Trophoblast cell (in vitro differentiated cells and primary cell): ENCODE results near the gene MYRIP.

ENCODE experiments used
- DNase-seq, 2 donors: peaks; one replicate each; pipeline ENCODE4 v3.0.0-alpha.2; 2016
- H2AFZ ChIP-seq: 2 replicates; pipeline ENCODE4 v1.6.1; 2013; ENCODE audit warnings: low read length, moderate library complexity, mild to moderate bottlenecking; ENCODE audit not compliant: insufficient read depth, poor library complexity
- H2AK5ac ChIP-seq: 2 replicates; pipeline ENCODE4 v1.6.1; 2013; ENCODE audit warnings: mild to moderate bottlenecking, low read length
- H2BK120ac ChIP-seq: 2 replicates; pipeline ENCODE4 v1.6.1; 2013; ENCODE audit warnings: low read length, mild to moderate bottlenecking, moderate library complexity; ENCODE audit not compliant: insufficient read depth, poor library complexity
- H2BK12ac ChIP-seq: 2 replicates; pipeline ENCODE4 v1.6.1; 2013; ENCODE audit warnings: mild to moderate bottlenecking, low read length, moderate library complexity
- H2BK5ac ChIP-seq: 2 replicates; pipeline ENCODE4 v1.6.1; 2013; ENCODE audit warnings: low read length, low read depth, moderate library complexity, mild to moderate bottlenecking; ENCODE audit not compliant: poor library complexity
- H3K14ac ChIP-seq: 2 replicates; pipeline ENCODE4 v1.6.1; 2013; ENCODE audit warnings: mild to moderate bottlenecking, low read length
- H3K18ac ChIP-seq: 2 replicates; pipeline ENCODE4 v1.6.1; 2013; ENCODE audit warnings: mild to moderate bottlenecking, low read length
- H3K23ac ChIP-seq: 2 replicates; pipeline ENCODE4 v1.6.1; 2013; ENCODE audit warnings: low read length
- H3K27ac ChIP-seq: 2 replicates; pipeline ENCODE4 v1.5.1; 2013; ENCODE audit warnings: low read depth, mild to moderate bottlenecking, inconsistent platforms, low read length, moderate library complexity
- H3K27me3 ChIP-seq: 2 replicates; pipeline ENCODE4 v1.6.1; 2013; ENCODE audit warnings: inconsistent platforms, mild to moderate bottlenecking, low read length, moderate library complexity; ENCODE audit not compliant: insufficient read depth
- H3K36me3 ChIP-seq, 2 experiments: 1 replicate in 1 of 2; 2 replicates in 1 of 2; pipeline ENCODE4 v1.6.1; 2013; ENCODE audit warnings: low read length in 2 of 2, mild to moderate bottlenecking in 2 of 2, moderate library complexity in 1 of 2; ENCODE audit not compliant: insufficient read depth in 2 of 2, control insufficient read depth in 1 of 2
- H3K4ac ChIP-seq: 2 replicates; pipeline ENCODE4 v1.6.1; 2013; ENCODE audit warnings: low read depth, mild to moderate bottlenecking, low read length, moderate library complexity
- H3K4me1 ChIP-seq, 2 experiments: 1 replicate in 1 of 2; 2 replicates in 1 of 2; pipeline ENCODE4 v1.6.1; 2013; ENCODE audit warnings: low read length in 2 of 2, mild to moderate bottlenecking in 2 of 2, moderate library complexity in 1 of 2; ENCODE audit not compliant: insufficient read depth in 2 of 2, control insufficient read depth in 1 of 2
- H3K4me2 ChIP-seq: 2 replicates; pipeline ENCODE4 v1.6.1; 2013; ENCODE audit warnings: inconsistent platforms, mild to moderate bottlenecking, low read length, moderate library complexity
- H3K4me3 ChIP-seq: 2 replicates; pipeline ENCODE4 v1.5.1; 2013; ENCODE audit warnings: mild to moderate bottlenecking, low read depth, low read length, inconsistent platforms
- H3K79me1 ChIP-seq: one replicate; pipeline ENCODE4 v1.6.1; 2013; ENCODE audit warnings: low read length
- H3K79me2 ChIP-seq: 2 replicates; pipeline ENCODE4 v1.6.1; 2013; ENCODE audit warnings: low read length, mild to moderate bottlenecking; ENCODE audit not compliant: control insufficient read depth, insufficient read depth, poor library complexity
- H3K9ac ChIP-seq: 2 replicates; pipeline ENCODE4 v1.6.1; 2013; ENCODE audit warnings: mild to moderate bottlenecking, low read length
- H3K9me3 ChIP-seq: 2 replicates; pipeline ENCODE4 v1.6.1; 2013; ENCODE audit warnings: low read depth, mild to moderate bottlenecking, control low read depth, inconsistent platforms, low read length; ENCODE audit not compliant: insufficient read depth
- H4K12ac ChIP-seq: 2 replicates; pipeline ENCODE4 v1.6.1; 2013; ENCODE audit warnings: low read depth, mild to moderate bottlenecking, low read length, moderate library complexity
- H4K8ac ChIP-seq: 2 replicates; pipeline ENCODE4 v1.6.1; 2013; ENCODE audit warnings: low read depth, mild to moderate bottlenecking, low read length, moderate library complexity
- H4K91ac ChIP-seq: one replicate; pipeline ENCODE4 v1.6.1; 2013; ENCODE audit warnings: low read depth, mild to moderate bottlenecking, low read length, moderate library complexity
- WGBS: extraction: QIAGEN DNeasy Blood & Tissue Kit; methylation state at CpG from one replicate; pipeline ENCODE4 v1.1.7; 2013; ENCODE audit warnings: missing lambda C conversion rate; ENCODE audit not compliant: insufficient read length, insufficient coverage; ENCODE audit errors: extremely low coverage; 5-methylcytosine and 5-hydroxymethylcytosine counted together

MYRIP gene

DNA sequence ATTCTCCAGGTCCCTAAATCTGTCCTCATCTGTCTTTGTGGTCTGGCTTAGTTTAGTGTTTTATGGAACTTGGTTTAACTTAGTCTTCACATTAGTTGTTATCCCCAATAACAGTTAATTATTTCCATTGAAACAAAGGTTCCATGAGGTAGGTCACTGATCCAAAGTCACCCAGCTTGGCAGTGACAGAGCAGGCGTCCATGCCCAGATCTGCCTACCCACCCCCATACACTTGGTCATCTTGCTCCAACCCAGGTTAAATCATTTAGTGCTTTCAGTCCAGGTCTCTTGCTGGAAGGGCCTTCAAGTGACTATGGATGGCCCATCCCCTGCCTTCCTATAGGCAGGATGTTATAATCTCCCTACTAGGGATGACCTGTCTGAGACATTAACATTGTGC, 127.4 kb downstream of the MYRIP start:
- H2AFZ ChIP-seq = no peak overlapping the region
- H3K4me2 ChIP-seq = no peak overlapping the region
- H4K8ac ChIP-seq = no peak overlapping the region
- no peak overlapping the region for H3K4ac ChIP-seq
- H3K14ac ChIP-seq = no peak overlapping the region
- no peak overlapping the region for H2AK5ac ChIP-seq
- no peaks in the 10 kb centered on the region for H3K79me1 ChIP-seq
- H3K9me3 ChIP-seq = no peaks in the 10 kb centered on the region
- no peak overlapping the region for H2BK12ac ChIP-seq
- H2BK5ac ChIP-seq = no peak overlapping the region
- no peaks in the 10 kb centered on the region for H3K4me1 ChIP-seq
- no peaks in the 10 kb centered on the region for H3K36me3 ChIP-seq
- H2BK120ac ChIP-seq = no peak overlapping the region
- H3K23ac ChIP-seq = no peak overlapping the region
- H3K27me3 ChIP-seq = no peaks in the 10 kb centered on the region
- H3K79me2 ChIP-seq = no peaks in the 10 kb centered on the region
- H3K4me3 ChIP-seq = no peak overlapping the region
- DNase-seq = no peak
- WGBS = no CpG with 5 or more reads among the region's 1 CpG
- no peak overlapping the region for H3K27ac ChIP-seq
- no peak overlapping the region for H4K91ac ChIP-seq
- H3K9ac ChIP-seq = no peak overlapping the region
- no peak overlapping the region for H3K18ac ChIP-seq
- H4K12ac ChIP-seq = no peak overlapping the region

DNA sequence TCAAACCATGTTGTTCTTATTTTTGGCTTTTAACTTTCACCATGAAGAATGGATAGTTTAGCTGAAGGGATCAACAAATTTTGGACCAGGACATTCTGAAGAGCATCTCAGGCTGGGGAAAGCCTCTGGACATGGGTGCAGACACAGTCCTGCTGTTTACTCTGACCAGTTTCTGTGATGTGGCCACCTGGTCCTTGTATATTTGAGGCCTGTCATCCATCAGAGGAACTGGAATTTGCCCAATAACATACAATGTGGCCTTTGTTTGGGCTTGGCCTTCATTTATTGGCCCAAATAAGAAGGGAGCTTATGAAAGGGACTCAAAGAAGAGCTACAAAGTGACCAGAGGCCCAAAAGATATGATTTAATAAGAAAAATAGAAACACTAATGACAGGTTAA, 127.9 kb downstream of the MYRIP start:
- Histone ChIP-seq H3K27me3 (no peaks in the 10 kb centered on the region), H2BK5ac (no peak overlapping the region), H3K4me2 (no peak overlapping the region), H4K8ac (no peak overlapping the region), H3K79me2 (no peaks in the 10 kb centered on the region), H4K91ac (no peak overlapping the region), H2AFZ (no peak overlapping the region), H2AK5ac (no peak overlapping the region), H3K36me3 (no peaks in the 10 kb centered on the region), H3K9me3 (no peaks in the 10 kb centered on the region), H3K4me1 (no peaks in the 10 kb centered on the region), H3K4ac (no peak overlapping the region), H3K27ac (no peak overlapping the region), H3K18ac (no peak overlapping the region), H3K14ac (no peak overlapping the region), H2BK120ac (no peak overlapping the region), H4K12ac (no peak overlapping the region), H3K23ac (no peak overlapping the region), H3K9ac (no peak overlapping the region), H2BK12ac (no peak overlapping the region), H3K79me1 (no peaks in the 10 kb centered on the region), H3K4me3 (no peak overlapping the region)
- no peak for DNase-seq

DNA sequence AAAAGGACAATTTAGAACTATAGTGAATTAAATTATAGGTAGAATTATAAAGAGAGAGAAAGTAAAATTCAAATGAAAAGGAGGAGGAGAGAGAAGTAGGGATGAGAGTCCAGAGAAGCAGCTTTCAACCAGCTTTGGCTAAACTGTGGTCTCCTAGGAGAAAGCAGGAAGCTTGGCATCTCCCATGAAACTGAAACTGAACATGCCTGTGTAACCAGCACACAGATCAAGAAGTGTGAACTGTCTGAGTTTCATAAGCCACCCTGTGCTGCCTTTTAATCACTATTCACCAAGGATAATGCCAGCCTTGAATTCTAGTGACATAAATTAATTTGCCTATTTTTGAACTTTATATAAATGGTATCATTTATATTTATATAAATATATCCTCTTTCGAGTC, 128.5 kb downstream of the MYRIP start:
- Histone ChIP-seq H3K9ac (no peak overlapping the region), H3K79me1 (no peaks in the 10 kb centered on the region), H2BK5ac (no peak overlapping the region), H4K91ac (no peak overlapping the region), H3K4me3 (no peak overlapping the region), H2AK5ac (no peak overlapping the region), H3K23ac (no peak overlapping the region), H3K79me2 (no peaks in the 10 kb centered on the region), H3K27me3 (no peaks in the 10 kb centered on the region), H3K36me3 (no peaks in the 10 kb centered on the region), H3K4ac (no peak overlapping the region), H4K8ac (no peak overlapping the region), H4K12ac (no peak overlapping the region), H3K27ac (no peak overlapping the region), H2BK120ac (no peak overlapping the region), H3K14ac (no peak overlapping the region), H3K4me1 (no peaks in the 10 kb centered on the region), H3K4me2 (no peak overlapping the region), H2AFZ (no peak overlapping the region), H3K9me3 (no peaks in the 10 kb centered on the region), H2BK12ac (no peak overlapping the region), H3K18ac (no peak overlapping the region)
- DNase-seq = no peak
- no CpG with 5 or more reads among the region's 1 CpG for WGBS

DNA sequence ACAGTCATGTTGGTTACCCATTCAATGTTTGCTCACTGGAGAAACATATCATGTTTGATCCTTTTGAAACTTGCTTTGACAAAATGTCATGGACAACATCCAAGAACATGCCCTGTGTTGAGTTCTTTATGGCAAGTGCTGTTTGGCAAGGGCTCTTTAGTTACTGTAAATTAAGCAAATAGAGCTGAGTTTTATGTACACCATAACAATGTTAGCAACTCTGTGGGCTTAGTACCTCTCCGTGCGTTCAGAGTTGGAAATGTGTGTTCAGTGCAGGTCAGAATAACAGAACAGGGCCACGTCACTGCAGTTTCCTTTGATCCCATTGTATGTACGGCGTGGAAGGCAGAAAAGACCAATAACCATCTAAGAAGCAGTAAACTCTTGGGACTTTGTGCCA, 132.5 kb downstream of the MYRIP start:
- no peaks in the 10 kb centered on the region for H3K36me3 ChIP-seq
- no peak overlapping the region for H4K91ac ChIP-seq
- H3K9me3 ChIP-seq = no peaks in the 10 kb centered on the region
- H3K79me2 ChIP-seq = no peaks in the 10 kb centered on the region
- H2BK5ac ChIP-seq = no peak overlapping the region
- no peak overlapping the region for H3K4ac ChIP-seq
- H3K4me3 ChIP-seq = no peak overlapping the region
- H2AK5ac ChIP-seq = no peak overlapping the region
- no peak overlapping the region for H3K14ac ChIP-seq
- no CpG with 5 or more reads among the region's 5 CpGs for WGBS
- no peak overlapping the region for H3K9ac ChIP-seq
- H3K4me2 ChIP-seq = no peak overlapping the region
- no peaks in the 10 kb centered on the region for H3K4me1 ChIP-seq
- no peak overlapping the region for H2BK12ac ChIP-seq
- no peak for DNase-seq
- no peak overlapping the region for H2AFZ ChIP-seq
- H2BK120ac ChIP-seq = no peak overlapping the region
- no peak overlapping the region for H4K12ac ChIP-seq
- no peak overlapping the region for H3K27ac ChIP-seq
- no peak overlapping the region for H3K23ac ChIP-seq
- no peak overlapping the region for H3K18ac ChIP-seq
- H3K27me3 ChIP-seq = no peaks in the 10 kb centered on the region
- no peak overlapping the region for H4K8ac ChIP-seq
- no peaks in the 10 kb centered on the region for H3K79me1 ChIP-seq
